ENCODE data around the gene SLC9A7. TPM values are rescaled to one million over a fixed set of nuclear protein-coding genes. Genes with fewer than 3 reads are reported as not detected.

SLC9A7 gene
- total RNA-seq, 1 experiment from 2014 or later = 13.1 TPM

GRCh38 chrX:46580613-46581012 lies 178.3 kb downstream of the SLC9A7 start:
- POLR2A ChIA-PET (ENCODE audit: low non-redundant PET) = no interaction called here
- Histone ChIP-seq H3K4me3 (ENCODE audit: low read depth, low read length, poor library complexity, severe bottlenecking) (no peak overlapping the region), H3K36me3 (ENCODE audit: insufficient read depth, low read length, poor library complexity, severe bottlenecking) (no peaks in the 10 kb centered on the region), H3K27ac (ENCODE audit: low read depth, low read length, poor library complexity, severe bottlenecking) (no peak overlapping the region), H3K4me1 (ENCODE audit: insufficient read depth, low read length, poor library complexity, severe bottlenecking) (peaks cover 46% of the 10 kb centered on the region), H3K27me3 (replicated peaks; ENCODE audit: insufficient read depth, low read depth, low read length, poor library complexity) (no peaks in the 10 kb centered on the region), H3K9me3 (ENCODE audit: low read depth, low read length, poor library complexity, severe bottlenecking) (no peaks in the 10 kb centered on the region)
- CTCF ChIA-PET = no interaction called here
- intact Hi-C loops (cut with micrococcal nuclease; ENCODE audit: unreplicated experiment) = no loop called here
- TF ChIP-seq CTCF (conservative IDR thresholded peaks at IDR 0.05; ENCODE audit: low read depth, low read length) = no peak
- no peak for TF ChIP-seq EZH2 (IDR thresholded peaks at IDR 0.05; ENCODE audit: borderline replicate concordance, low read depth, low read length, poor library complexity, severe bottlenecking)
- no TSS peak for BruUV-seq (replicated peaks)
- no peak for DNase-seq (ENCODE audit: low spot score)

- no TSS peak for BruUV-seq (replicated peaks)
- Histone ChIP-seq H3K9me3 (ENCODE audit: low read depth, low read length, poor library complexity, severe bottlenecking) (no peaks in the 10 kb centered on the region), H3K36me3 (ENCODE audit: insufficient read depth, low read length, poor library complexity, severe bottlenecking) (no peaks in the 10 kb centered on the region), H3K4me1 (ENCODE audit: insufficient read depth, low read length, poor library complexity, severe bottlenecking) (peaks cover 38% of the 10 kb centered on the region), H3K27me3 (replicated peaks; ENCODE audit: insufficient read depth, low read depth, low read length, poor library complexity) (no peaks in the 10 kb centered on the region), H3K4me3 (ENCODE audit: low read depth, low read length, poor library complexity, severe bottlenecking) (no peak overlapping the region), H3K27ac (ENCODE audit: low read depth, low read length, poor library complexity, severe bottlenecking) (no peak overlapping the region)
- POLR2A ChIA-PET (ENCODE audit: low non-redundant PET) = no interaction called here
- DNase-seq (ENCODE audit: low spot score) = no peak
- intact Hi-C loops (cut with micrococcal nuclease; ENCODE audit: unreplicated experiment) = no loop called here
- TF ChIP-seq CTCF (conservative IDR thresholded peaks at IDR 0.05; ENCODE audit: low read depth, low read length) = no peak
- TF ChIP-seq EZH2 (IDR thresholded peaks at IDR 0.05; ENCODE audit: borderline replicate concordance, low read depth, low read length, poor library complexity, severe bottlenecking) = no peak
- CTCF ChIA-PET = no interaction called here
Observed at GRCh38 chrX:46579250-46579649, 179.7 kb downstream of the SLC9A7 start.

GRCh38 chrX:46577221-46578005 lies 181.5 kb downstream of the SLC9A7 start:
- TSS peak; percentile 22 for BruUV-seq (replicated peaks)
- TF ChIP-seq EZH2 (IDR thresholded peaks at IDR 0.05; ENCODE audit: borderline replicate concordance, low read depth, low read length, poor library complexity, severe bottlenecking) (no peak), CTCF (conservative IDR thresholded peaks at IDR 0.05; ENCODE audit: low read depth, low read length) (no peak)
- ChIA-PET CTCF (no interaction called here), POLR2A (ENCODE audit: low non-redundant PET) (no interaction called here)
- Histone ChIP-seq H3K4me1 (ENCODE audit: insufficient read depth, low read length, poor library complexity, severe bottlenecking) (peaks cover 34% of the 10 kb centered on the region), H3K9me3 (ENCODE audit: low read depth, low read length, poor library complexity, severe bottlenecking) (no peaks in the 10 kb centered on the region), H3K27ac (ENCODE audit: low read depth, low read length, poor library complexity, severe bottlenecking) (no peak overlapping the region), H3K36me3 (ENCODE audit: insufficient read depth, low read length, poor library complexity, severe bottlenecking) (no peaks in the 10 kb centered on the region), H3K4me3 (ENCODE audit: low read depth, low read length, poor library complexity, severe bottlenecking) (peak overlapping the region; percentile 58), H3K27me3 (replicated peaks; ENCODE audit: insufficient read depth, low read depth, low read length, poor library complexity) (no peaks in the 10 kb centered on the region)
- intact Hi-C loops (cut with micrococcal nuclease; ENCODE audit: unreplicated experiment) = no loop called here
- DNase-seq (ENCODE audit: low spot score) = no peak

All from A673 (cell line).